ENCODE measurements around the gene RTEL1. TPM values are rescaled to one million over a fixed set of nuclear protein-coding genes. Genes with fewer than 3 reads are reported as not detected.
"Not testable (repeated sequence)": the region's sequence is repeated elsewhere in the genome, so short reads cannot be mapped to it uniquely, and the experiment has no call there.

The RTEL1 gene
- total and polyA plus RNA-seq, 2 donors (not counting 1 experiment from before 2014, with no cell fraction given), result 15.1 to 32.6 TPM

GRCh38 chr20:63640086-63640485 lies 18.0 kb upstream of the RTEL1 start:
- peak overlapping the region; percentile 98 for H3K9ac ChIP-seq (ENCODE audit: low read length)
- H3K4me2 ChIP-seq (replicated peaks; ENCODE audit: low read depth, low read length, poor library complexity, severe bottlenecking), result peak overlapping the region; percentile 90
- CTCF ChIA-PET, result interaction anchor here (2.2 kb wide), 1 partner anchor 102 kb away, joined by 8 read pairs; no protein-coding TSS in a partner anchor

GRCh38 chr20:63640686-63641085 lies 17.4 kb upstream of the RTEL1 start:
- 19% methylated on average over 6 of the region's 17 CpGs for WGBS (ENCODE audit: insufficient coverage)
- H2AFZ ChIP-seq (ENCODE audit: insufficient read depth, low read depth, low read length, poor library complexity, severe bottlenecking); DNase-seq; H3K9me3 Mint-ChIP-seq (ENCODE audit: insufficient read depth); ATAC-seq (ENCODE audit: low read depth); H3K36me3 ChIP-seq (replicated peaks in 1 of 2; ENCODE audit: control extremely low read depth in 1 of 2, control insufficient read depth in 1 of 2, extremely low read depth in 1 of 2, insufficient read depth in 2 of 2, low read length in 1 of 2); H3K9me3 ChIP-seq (ENCODE audit: control extremely low read depth in 1 of 3, control insufficient read depth in 2 of 3, insufficient read depth in 1 of 3, low read length in 2 of 3); H3K27me3 ChIP-seq (replicated peaks in 1 of 4; ENCODE audit: control extremely low read depth in 1 of 4, control insufficient read depth in 3 of 4, insufficient read depth in 4 of 4, low read length in 3 of 4); H4K20me1 ChIP-seq (ENCODE audit: control insufficient read depth, insufficient read depth, low read length, poor library complexity, severe bottlenecking); H3K27me3 Mint-ChIP-seq: not testable (repeated sequence)
- Mint-ChIP-seq H3K4me3 (peak overlapping the region; percentile 94), H3K27ac (peak overlapping the region; percentile 88), H3K4me1 (peaks cover 34% of the 10 kb centered on the region)
- intact Hi-C loops (cut with micrococcal nuclease), result loop anchor here (5.0 kb wide), 1 partner anchor 58 kb away; no protein-coding TSS in a partner anchor
- ChIA-PET POLR2A (interaction anchor here (0.6 to 4.0 kb wide), 7 partner anchors 10 to 1339 kb away, joined by 3 to 92 read pairs (median 13); partner anchors contain the start of genes GMEB2, PPDPF and RTEL1), CTCF (interaction anchor here (1.9 to 2.1 kb wide), 3 partner anchors 9 to 89 kb away, joined by 7 to 18 read pairs (median 12); no protein-coding TSS in a partner anchor)
- peak overlapping the region in 4 of 5 experiments; percentile 47 to 97 (median 90) for H3K4me3 ChIP-seq (ENCODE audit: control extremely low read depth in 1 of 5, extremely low read depth in 1 of 5, insufficient read depth in 1 of 5, low read depth in 2 of 5, low read length in 4 of 5)
- peaks cover 17% of the 10 kb centered on the region for H3K79me2 ChIP-seq (ENCODE audit: control insufficient read depth, insufficient read depth, low read length)
- H3K9ac ChIP-seq (ENCODE audit: low read length), result peak overlapping the region; percentile 98
- H3K4me1 ChIP-seq (ENCODE audit: control insufficient read depth in 2 of 2, insufficient read depth in 2 of 2, low read length in 2 of 2), result peaks cover 35 to 54% of the 10 kb centered on the region in 2 donors
- peak overlapping the region; percentile 80 to 82 for H3K27ac ChIP-seq (ENCODE audit: low read length in 2 of 2)
- H3K4me2 ChIP-seq (replicated peaks; ENCODE audit: low read depth, low read length, poor library complexity, severe bottlenecking), result peak overlapping the region; percentile 90

More at GRCh38 chr20:63640086-63640485, 18.0 kb upstream of the RTEL1 start:
- 80% methylated on average over 2 of the region's 8 CpGs for WGBS (ENCODE audit: insufficient coverage)
- H3K4me1 Mint-ChIP-seq, result peaks cover 40% of the 10 kb centered on the region
- Histone ChIP-seq H3K4me1 (ENCODE audit: control insufficient read depth in 2 of 2, insufficient read depth in 2 of 2, low read length in 2 of 2) (peaks cover 40 to 60% of the 10 kb centered on the region in 2 donors), H3K79me2 (ENCODE audit: control insufficient read depth, insufficient read depth, low read length) (peaks cover 17% of the 10 kb centered on the region), H3K4me3 (ENCODE audit: control extremely low read depth in 1 of 5, extremely low read depth in 1 of 5, insufficient read depth in 1 of 5, low read depth in 2 of 5, low read length in 4 of 5) (peak overlapping the region in 4 of 5 experiments; percentile 47 to 97 (median 90)), H3K27ac (ENCODE audit: low read length in 2 of 2) (peak overlapping the region; percentile 80 to 82), H4K20me1 (ENCODE audit: control insufficient read depth, insufficient read depth, low read length, poor library complexity, severe bottlenecking) (no peaks in the 10 kb centered on the region), H2AFZ (ENCODE audit: insufficient read depth, low read depth, low read length, poor library complexity, severe bottlenecking) (no peak overlapping the region), H3K27me3 (replicated peaks in 1 of 4; ENCODE audit: control extremely low read depth in 1 of 4, control insufficient read depth in 3 of 4, insufficient read depth in 4 of 4, low read length in 3 of 4) (no peaks in the 10 kb centered on the region), H3K9me3 (ENCODE audit: control extremely low read depth in 1 of 3, control insufficient read depth in 2 of 3, insufficient read depth in 1 of 3, low read length in 2 of 3) (peaks cover 0 to 3% (median 0%) of the 10 kb centered on the region in 3 donors), H3K36me3 (replicated peaks in 1 of 2; ENCODE audit: control extremely low read depth in 1 of 2, control insufficient read depth in 1 of 2, extremely low read depth in 1 of 2, insufficient read depth in 2 of 2, low read length in 1 of 2) (no peaks in the 10 kb centered on the region)
- H3K27me3 Mint-ChIP-seq, result no peaks in the 10 kb centered on the region
- peak overlapping the region; percentile 100 for H3K27ac Mint-ChIP-seq
- TF ChIP-seq, protein P1, sequence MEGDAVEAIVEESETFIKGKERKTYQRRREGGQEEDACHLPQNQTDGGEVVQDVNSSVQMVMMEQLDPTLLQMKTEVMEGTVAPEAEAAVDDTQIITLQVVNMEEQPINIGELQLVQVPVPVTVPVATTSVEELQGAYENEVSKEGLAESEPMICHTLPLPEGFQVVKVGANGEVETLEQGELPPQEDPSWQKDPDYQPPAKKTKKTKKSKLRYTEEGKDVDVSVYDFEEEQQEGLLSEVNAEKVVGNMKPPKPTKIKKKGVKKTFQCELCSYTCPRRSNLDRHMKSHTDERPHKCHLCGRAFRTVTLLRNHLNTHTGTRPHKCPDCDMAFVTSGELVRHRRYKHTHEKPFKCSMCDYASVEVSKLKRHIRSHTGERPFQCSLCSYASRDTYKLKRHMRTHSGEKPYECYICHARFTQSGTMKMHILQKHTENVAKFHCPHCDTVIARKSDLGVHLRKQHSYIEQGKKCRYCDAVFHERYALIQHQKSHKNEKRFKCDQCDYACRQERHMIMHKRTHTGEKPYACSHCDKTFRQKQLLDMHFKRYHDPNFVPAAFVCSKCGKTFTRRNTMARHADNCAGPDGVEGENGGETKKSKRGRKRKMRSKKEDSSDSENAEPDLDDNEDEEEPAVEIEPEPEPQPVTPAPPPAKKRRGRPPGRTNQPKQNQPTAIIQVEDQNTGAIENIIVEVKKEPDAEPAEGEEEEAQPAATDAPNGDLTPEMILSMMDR (IDR thresholded peaks at IDR 0.05), result no peak
- no peak for TF ChIP-seq EZH2 (IDR thresholded peaks at IDR 0.05; ENCODE audit: borderline replicate concordance, insufficient read depth, low read depth, low read length, poor library complexity, severe bottlenecking)
- peak overlapping the region; percentile 94 for H3K4me3 Mint-ChIP-seq
- intact Hi-C loops (cut with micrococcal nuclease), result loop anchor here (5.0 kb wide), 1 partner anchor 58 kb away; no protein-coding TSS in a partner anchor
- POLR2A ChIA-PET, result interaction anchor here (0.9 to 4.0 kb wide), 4 partner anchors 10 to 18 kb away, joined by 3 to 31 read pairs (median 24); partner anchors contain the start of genes GMEB2 and RTEL1
- DNase-seq (no peak), ATAC-seq (ENCODE audit: low read depth) (no peak)
- H3K9me3 Mint-ChIP-seq (ENCODE audit: insufficient read depth), result peaks cover 2% of the 10 kb centered on the region
